ENCODE data around the gene TCTN3. TPM values are rescaled to one million over a fixed set of nuclear protein-coding genes. Genes with fewer than 3 reads are reported as not detected.
A peak's percentile ranks its signal among the peaks of the same experiment; 100 is the strongest.
"Not testable (repeated sequence)": the region's sequence is repeated elsewhere in the genome, so short reads cannot be mapped to it uniquely, and the experiment has no call there.

The TCTN3 gene
- total RNA-seq, 4 donors from 2014 or later: 5.0 to 27.1 (median 24.0) TPM

DNA sequence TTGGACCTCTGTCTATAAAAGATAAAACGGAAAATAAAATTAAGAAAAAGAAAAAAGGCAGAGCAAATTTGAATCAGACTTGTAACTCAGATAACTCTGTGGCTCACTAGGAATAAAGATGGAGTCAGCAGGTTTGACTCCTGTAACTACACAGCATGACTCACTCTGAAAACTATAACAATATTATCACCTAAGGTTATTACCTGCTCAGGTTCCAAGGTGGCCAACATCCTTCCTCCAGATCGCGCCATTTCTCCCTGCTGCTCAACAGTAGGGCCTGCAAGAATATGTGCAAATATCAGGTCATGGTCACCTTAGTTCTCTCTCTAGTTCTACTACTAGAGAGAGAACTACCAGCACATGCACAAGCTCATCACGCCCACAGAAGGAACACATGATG lies 67.2 kb downstream of the TCTN3 start:
- TF ChIP-seq POLR2A (IDR thresholded peaks at IDR 0.05): no peak
- TF ChIP-seq, protein P1, sequence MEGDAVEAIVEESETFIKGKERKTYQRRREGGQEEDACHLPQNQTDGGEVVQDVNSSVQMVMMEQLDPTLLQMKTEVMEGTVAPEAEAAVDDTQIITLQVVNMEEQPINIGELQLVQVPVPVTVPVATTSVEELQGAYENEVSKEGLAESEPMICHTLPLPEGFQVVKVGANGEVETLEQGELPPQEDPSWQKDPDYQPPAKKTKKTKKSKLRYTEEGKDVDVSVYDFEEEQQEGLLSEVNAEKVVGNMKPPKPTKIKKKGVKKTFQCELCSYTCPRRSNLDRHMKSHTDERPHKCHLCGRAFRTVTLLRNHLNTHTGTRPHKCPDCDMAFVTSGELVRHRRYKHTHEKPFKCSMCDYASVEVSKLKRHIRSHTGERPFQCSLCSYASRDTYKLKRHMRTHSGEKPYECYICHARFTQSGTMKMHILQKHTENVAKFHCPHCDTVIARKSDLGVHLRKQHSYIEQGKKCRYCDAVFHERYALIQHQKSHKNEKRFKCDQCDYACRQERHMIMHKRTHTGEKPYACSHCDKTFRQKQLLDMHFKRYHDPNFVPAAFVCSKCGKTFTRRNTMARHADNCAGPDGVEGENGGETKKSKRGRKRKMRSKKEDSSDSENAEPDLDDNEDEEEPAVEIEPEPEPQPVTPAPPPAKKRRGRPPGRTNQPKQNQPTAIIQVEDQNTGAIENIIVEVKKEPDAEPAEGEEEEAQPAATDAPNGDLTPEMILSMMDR (IDR thresholded peaks at IDR 0.05): no peak
- no peak for DNase-seq
- H3K4me1 ChIP-seq: peaks cover 0 to 13% (median 0%) of the 10 kb centered on the region in 4 donors
- H3K27me3 ChIP-seq: no peaks in the 10 kb centered on the region
- H3K9me3 ChIP-seq: no peaks in the 10 kb centered on the region
- no peak overlapping the region for H3K4me3 ChIP-seq
- H3K36me3 ChIP-seq: peaks cover 0 to 72% (median 0%) of the 10 kb centered on the region in 3 donors
- peak overlapping the region in 2 of 4 donors; percentile 45 to 57 for H3K27ac ChIP-seq

DNA sequence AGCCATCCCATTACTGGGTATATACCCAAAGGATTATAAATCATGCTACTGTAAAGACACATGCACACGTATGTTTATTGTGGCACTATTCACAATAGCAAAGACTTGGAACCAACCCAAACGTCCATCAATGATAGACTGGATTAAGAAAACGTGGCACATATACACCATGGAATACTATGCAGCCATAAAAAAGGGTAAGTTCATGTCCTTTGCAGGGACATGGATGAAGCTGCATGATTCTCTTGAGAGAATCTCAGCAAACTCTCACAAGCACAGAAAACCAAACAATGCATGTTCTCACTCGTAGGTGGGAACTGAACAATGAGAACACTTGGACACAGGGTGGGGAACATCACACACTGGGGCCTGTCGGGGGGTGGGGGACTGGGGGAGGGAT lies 73.3 kb downstream of the TCTN3 start:
- not testable (repeated sequence) for H3K27ac ChIP-seq, H3K4me3 ChIP-seq, H3K4me1 ChIP-seq, H3K27me3 ChIP-seq, H3K9me3 ChIP-seq, DNase-seq
- peaks cover 0 to 96% (median 0%) of the 10 kb centered on the region in 3 donors for H3K36me3 ChIP-seq

DNA sequence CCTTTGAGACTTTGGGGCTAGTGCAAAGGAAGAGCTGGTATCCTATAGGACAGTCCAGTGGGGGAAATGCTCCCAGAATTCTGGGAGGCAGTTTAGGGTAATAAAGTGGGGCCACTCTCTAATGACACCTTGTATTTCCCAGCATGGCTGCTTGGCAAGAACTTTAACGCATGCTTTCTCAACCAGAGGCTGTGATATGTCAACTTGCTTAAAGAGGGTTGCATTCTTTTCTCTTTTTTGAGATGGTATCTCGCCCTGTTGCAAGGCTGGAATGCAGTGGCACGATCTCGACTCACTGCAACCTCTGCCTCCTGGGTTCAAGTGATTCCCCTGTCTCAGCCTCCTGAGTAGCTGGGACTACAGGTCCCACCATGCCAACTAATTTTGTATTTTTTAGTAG lies 75.6 kb downstream of the TCTN3 start:
- no peak for TF ChIP-seq POLR2A (IDR thresholded peaks at IDR 0.05)
- TF ChIP-seq, protein P1 (IDR thresholded peaks at IDR 0.05): no peak
- no peak overlapping the region for H3K27ac ChIP-seq

DNA sequence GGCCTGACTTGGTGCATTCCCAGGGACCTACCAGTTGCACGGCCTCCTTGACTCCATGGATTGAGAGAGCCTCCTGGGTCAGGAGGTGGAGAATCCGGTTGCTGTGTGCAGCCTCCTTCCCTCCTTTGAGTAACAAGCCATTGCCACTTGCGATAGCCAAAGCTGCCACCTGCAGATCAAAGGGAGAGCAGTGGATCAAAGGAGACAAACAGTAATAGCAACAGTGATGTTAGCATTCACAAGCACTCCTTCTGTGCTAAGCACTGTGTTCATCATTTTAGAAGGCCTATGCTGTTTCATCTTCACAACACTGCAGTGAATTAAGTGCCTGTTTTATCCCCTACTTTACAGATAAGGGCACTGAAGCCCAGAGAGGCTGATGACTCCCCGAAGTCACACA lies 77.3 kb downstream of the TCTN3 start:
- no peak for DNase-seq
- H3K9me3 ChIP-seq: no peaks in the 10 kb centered on the region
- H3K4me1 ChIP-seq: peaks cover 0 to 20% (median 0%) of the 10 kb centered on the region in 4 donors
- peaks cover 0 to 97% (median 0%) of the 10 kb centered on the region in 3 donors for H3K36me3 ChIP-seq
- TF ChIP-seq POLR2A (IDR thresholded peaks at IDR 0.05): no peak
- TF ChIP-seq, protein P1 (IDR thresholded peaks at IDR 0.05): no peak
- no peak overlapping the region for H3K27ac ChIP-seq
- no peaks in the 10 kb centered on the region for H3K27me3 ChIP-seq
- no peak overlapping the region for H3K4me3 ChIP-seq

More for the DNA sequence above, 75.6 kb downstream of the TCTN3 start:
- no peak for DNase-seq
- H3K36me3 ChIP-seq: peaks cover 0 to 96% (median 0%) of the 10 kb centered on the region in 3 donors
- H3K4me3 ChIP-seq: no peak overlapping the region
- H3K9me3 ChIP-seq: no peaks in the 10 kb centered on the region
- H3K4me1 ChIP-seq: peaks cover 0 to 12% (median 0%) of the 10 kb centered on the region in 4 donors
- H3K27me3 ChIP-seq: no peaks in the 10 kb centered on the region

Other genes starting within 250 kb of the TCTN3 start
- 10 to 100 TPM; 34.3 to 57.1 (median 48.7) TPM for gene SORBS1, start 132.6 kb downstream of the TCTN3 start, total RNA-seq
- 100 to 1,000 TPM; 108 to 319 (median 206) TPM for gene ALDH18A1, start 37.2 kb downstream of the TCTN3 start, total RNA-seq
- 10 to 100 TPM in 3 of 4 donors, 1 to 10 TPM in 1; 5.8 to 73.4 (median 16.8) TPM for gene ENTPD1, start 62.2 kb upstream of the TCTN3 start, total RNA-seq
- gene CC2D2B, start 214.0 kb upstream of the TCTN3 start, total RNA-seq: 10 to 100 TPM in 1 of 4 donors, 1 to 10 TPM in 3; 1.1 to 30.5 (median 2.0) TPM

Data from Peyer's patch (tissue), 4 donors.